Upper lobe of left lung (tissue), 4 donors: Measurements from ENCODE around the gene PPFIA3.

Source experiments
- POLR2A ChIP-seq, 4 donors: fragments of 450-650 bp; IDR thresholded peaks; one replicate each; pipeline ENCODE4 v1.5.1; 2016 to 2017; ENCODE audit warnings: antibody characterized with exemption in 4 of 4, mild to moderate bottlenecking in 2 of 4
- TF ChIP-seq, protein P1 (sequence below), 6 experiments: fragments of 450-650 bp in 4 of 6; fragments of 200-600 bp in 2 of 6; sonication (generic) in 2 of 6; IDR thresholded peaks; one replicate each; pipeline ENCODE4 v1.5.1; 2016 to 2019; ENCODE audit warnings: antibody characterized with exemption in 6 of 6

DNA sequence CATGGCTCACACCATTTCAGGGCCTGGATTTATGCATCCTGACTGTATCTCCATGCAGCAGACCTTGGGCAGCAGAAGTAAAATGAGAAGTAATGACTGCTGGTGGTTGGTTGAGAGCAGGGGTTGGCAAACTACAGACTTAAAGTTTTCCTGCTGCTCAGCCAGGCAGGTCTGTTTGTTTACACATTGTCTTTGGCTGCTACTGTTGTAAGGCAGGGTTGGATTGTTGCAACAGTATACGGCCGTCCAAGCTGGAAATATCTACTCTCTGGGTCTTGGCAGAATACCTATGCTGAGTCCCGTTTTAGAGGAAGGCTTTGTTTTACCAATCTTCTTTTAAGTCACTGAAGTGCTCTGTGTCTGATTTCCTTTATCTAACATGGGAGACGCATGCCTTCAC, 20.5 kb upstream of the PPFIA3 start:
- TF ChIP-seq, protein P1, sequence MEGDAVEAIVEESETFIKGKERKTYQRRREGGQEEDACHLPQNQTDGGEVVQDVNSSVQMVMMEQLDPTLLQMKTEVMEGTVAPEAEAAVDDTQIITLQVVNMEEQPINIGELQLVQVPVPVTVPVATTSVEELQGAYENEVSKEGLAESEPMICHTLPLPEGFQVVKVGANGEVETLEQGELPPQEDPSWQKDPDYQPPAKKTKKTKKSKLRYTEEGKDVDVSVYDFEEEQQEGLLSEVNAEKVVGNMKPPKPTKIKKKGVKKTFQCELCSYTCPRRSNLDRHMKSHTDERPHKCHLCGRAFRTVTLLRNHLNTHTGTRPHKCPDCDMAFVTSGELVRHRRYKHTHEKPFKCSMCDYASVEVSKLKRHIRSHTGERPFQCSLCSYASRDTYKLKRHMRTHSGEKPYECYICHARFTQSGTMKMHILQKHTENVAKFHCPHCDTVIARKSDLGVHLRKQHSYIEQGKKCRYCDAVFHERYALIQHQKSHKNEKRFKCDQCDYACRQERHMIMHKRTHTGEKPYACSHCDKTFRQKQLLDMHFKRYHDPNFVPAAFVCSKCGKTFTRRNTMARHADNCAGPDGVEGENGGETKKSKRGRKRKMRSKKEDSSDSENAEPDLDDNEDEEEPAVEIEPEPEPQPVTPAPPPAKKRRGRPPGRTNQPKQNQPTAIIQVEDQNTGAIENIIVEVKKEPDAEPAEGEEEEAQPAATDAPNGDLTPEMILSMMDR (IDR thresholded peaks at IDR 0.05): no peak
- TF ChIP-seq POLR2A (IDR thresholded peaks at IDR 0.05): no peak
